Heart left ventricle (tissue), 16 donors: ENCODE measurements around the gene CDK5R1. TPM values are rescaled to one million over a fixed set of nuclear protein-coding genes. Genes with fewer than 3 reads are reported as not detected.

ENCODE experiments used
- ATAC-seq, 4 donors: fragments of 200-7000 bp; cut with Tn5 transposase; one replicate each; pipeline ENCODE4 v1.9.1; 2020 to 2022; ENCODE audit warnings: moderate library complexity in 4 of 4, mild to moderate bottlenecking in 3 of 4, moderate number of reproducible peaks in 1 of 4
- DNase-seq, 5 donors: peaks; one replicate each; pipeline ENCODE4 v3.0.0-alpha.2; 2020
- H3K27ac ChIP-seq, 12 donors: fragments of 200-600 bp; sonication (generic) in 4 of 12; one replicate each; pipeline versions ENCODE4 v1.5.0 to v1.8.0; 2016 to 2022; ENCODE audit warnings: mild to moderate bottlenecking in 2 of 12
- H3K27me3 ChIP-seq, 9 donors: fragments of 200-600 bp; sonication (generic) in 2 of 9; one replicate each; pipeline versions ENCODE4 v1.5.1 to v1.8.0; 2016 to 2022; ENCODE audit warnings: mild to moderate bottlenecking in 3 of 9
- H3K36me3 ChIP-seq, 9 donors: fragments of 200-600 bp; sonication (generic) in 2 of 9; one replicate each; pipeline versions ENCODE4 v1.5.0 to v1.8.0; 2018 to 2022; ENCODE audit warnings: mild to moderate bottlenecking in 2 of 9
- H3K4me1 ChIP-seq, 12 donors: fragments of 200-600 bp; sonication (generic) in 4 of 12; one replicate each; pipeline versions ENCODE4 v1.5.0 to v1.8.0; 2016 to 2022; ENCODE audit warnings: mild to moderate bottlenecking in 3 of 12
- H3K4me3 ChIP-seq, 12 donors: fragments of 200-600 bp; sonication (generic) in 4 of 12; one replicate each; pipeline versions ENCODE4 v1.5.0 to v1.8.0; 2017 to 2022; ENCODE audit warnings: mild to moderate bottlenecking in 9 of 12, moderate library complexity in 4 of 12
- H3K9me3 ChIP-seq, 12 donors: fragments of 200-600 bp; sonication (generic) in 4 of 12; one replicate each; pipeline versions ENCODE4 v1.5.0 to v1.8.0; 2016 to 2022; ENCODE audit warnings: mild to moderate bottlenecking in 1 of 12
- POLR2A ChIP-seq, 2 donors: fragments of 450-650 bp; IDR thresholded peaks; one replicate each; pipeline ENCODE4 v1.6.1; 2017; ENCODE audit warnings: antibody characterized with exemption in 2 of 2, mild to moderate bottlenecking in 2 of 2, moderate library complexity in 2 of 2
- WGBS, 4 donors: extraction: QIAGEN DNeasy Blood & Tissue Kit in 2 of 4; methylation state at CpG; one replicate each; pipeline versions ENCODE4 v1.1.5 to v1.1.7; 2013 to 2018; 5-methylcytosine and 5-hydroxymethylcytosine counted together
- intact Hi-C, 10 donors: fragments of 100-400 bp; cut with DNase I; formaldehyde crosslinking; loops; one replicate each; pipeline versions ENCODE4 v1.11.1 to v1.14.2; 2022
- long read RNA-seq, 3 donors: library from polyadenylated mRNA; unstranded; transcript quantifications; one replicate each; pipeline ENCODE4 v2.0.0, GENCODE V29; 2020 to 2021
- polyA plus RNA-seq, 2 donors: library from polyadenylated mRNA; stranded (reverse); fragments of 200-250 nt; gene quantifications; one replicate each; pipeline ENCODE4 v1.2.3, GENCODE V29; 2013
- total RNA-seq, 9 donors: library from RNA; depleted of rRNA in 2 of 9; stranded (reverse); fragments of >200 nt in 2 of 9; fragmentation: NEBNext Ultra II Directional in 3 of 9; extraction: Animal tissue kit (Norgen Biotek cat#: 25700) in 3 of 9; gene quantifications; one replicate each; pipeline versions ENCODE4 v1.1.0 to v1.2.4, GENCODE V29; 2016 to 2023
- TF ChIP-seq, protein P1 (sequence below), 12 donors: fragments of 200-600 bp; sonication (generic) in 4 of 12; IDR thresholded peaks; one replicate each; pipeline versions ENCODE4 v1.5.0 to v1.8.0; 2018 to 2022; ENCODE audit warnings: antibody characterized with exemption in 12 of 12, mild to moderate bottlenecking in 5 of 12
- donor health status: ischemic (EF 13 %, LVEDD 7.1; RV severe dilation, severe dysfunction).
- donor health status: healthy with polysubstance abuse.
- donor health status: DM: no; HTN: yes; CAD: no.
- donor health status: DM: no; HTN: no; CAD: no.
- donor health status: ischemic (EF 25% LVEDD 6.9; RV normal size, moderate dysfunction).
- donor health status: ischemic (EF 25% LVEDD 5.7; RV mildly dilated, moderate dysfunction).
- donor health status: healthy.
- donor health status: DM: yes; HTN: yes; CAD: no.
- donor health status: ischemic (EF 35%, LVEDD 5.7; RV mildly dilated, moderate dysfunction).
- donor health status: nonischemic (EF 11% LVEDD 7.7; RV severe dilation, severe dysfunction).
- donor health status: DM: yes; HTN: yes; CAD: no.
- donor health status: PGD.
- donor health status: ischemic (EF 29% LVEDD 5.4; RV normal size, mild dysfunction).
- donor health status: nonischemic (EF 23%, LVEDD 6.1; RV moderate dilation, normal function).

The CDK5R1 gene
- total RNA-seq (1 to 10 TPM in 8 of 9 donors, under 1 TPM in 1; 1.00 to 2.9 (median 1.5) TPM), polyA plus RNA-seq (1 to 10 TPM in 1 of 2 donors, under 1 TPM in 1; 0.57 to 2.0 TPM)
- long read RNA-seq, donor 1, partial matches to known transcripts, result 0 of 3 reads
- long read RNA-seq, donor 1, other reads (novel, unspliced or antisense), result 3 of 3 reads
- long read RNA-seq, donor 2, partial matches to known transcripts, result 0 of 3 reads
- long read RNA-seq, donor 2, other reads (novel, unspliced or antisense), result 3 of 3 reads
- long read RNA-seq, donor 3, full-length matches to known transcripts, result 2 of 5 reads
- long read RNA-seq, donor 3, partial matches to known transcripts, result 0 of 5 reads
- long read RNA-seq, donor 3, other reads (novel, unspliced or antisense), result 3 of 5 reads

DNA sequence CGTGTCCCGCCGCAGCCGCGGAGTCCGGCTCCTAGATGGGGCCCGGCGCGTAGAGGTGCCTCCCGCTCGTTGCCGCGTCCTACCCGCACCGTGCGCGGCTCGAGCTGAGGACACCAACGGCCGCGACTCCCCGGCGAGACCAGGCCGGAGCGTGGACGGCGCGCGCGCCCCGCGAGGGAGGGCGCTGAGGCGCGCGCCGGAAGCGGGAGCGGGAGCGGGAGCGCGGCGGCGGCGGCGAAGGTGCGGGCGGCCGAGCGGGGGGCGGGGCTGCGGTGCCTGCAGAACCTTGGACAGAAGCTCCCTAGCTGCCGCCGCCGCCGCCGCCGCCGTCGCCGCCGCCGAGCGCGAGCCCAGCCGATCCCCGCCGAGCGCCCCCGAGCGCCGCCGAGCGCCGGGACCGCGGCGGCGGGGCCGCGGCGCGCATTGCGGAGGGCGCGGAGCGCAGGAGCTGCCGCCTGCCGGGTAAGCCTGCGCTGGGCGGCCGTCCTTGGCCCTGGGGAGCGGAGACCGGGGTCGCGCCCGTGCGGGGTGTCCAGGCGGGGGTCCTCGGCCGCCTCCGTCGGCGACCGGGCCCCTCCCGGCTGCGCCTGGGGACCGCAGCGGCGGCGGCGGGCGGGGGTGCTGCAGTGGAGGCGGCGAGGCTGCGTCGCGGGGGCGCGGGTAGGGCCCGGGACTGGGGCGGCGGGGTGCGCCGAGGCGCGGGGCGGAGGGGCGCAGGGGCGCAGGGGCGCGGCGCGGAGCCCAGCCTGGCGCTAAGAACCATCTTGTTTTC is at the start of gene CDK5R1:
CDK5R1 (plus strand) TSS at position 293 of the 772 bp plus-strand sequence. CDS start 628 bp downstream, outside the sequence.
- TF ChIP-seq, protein P1, sequence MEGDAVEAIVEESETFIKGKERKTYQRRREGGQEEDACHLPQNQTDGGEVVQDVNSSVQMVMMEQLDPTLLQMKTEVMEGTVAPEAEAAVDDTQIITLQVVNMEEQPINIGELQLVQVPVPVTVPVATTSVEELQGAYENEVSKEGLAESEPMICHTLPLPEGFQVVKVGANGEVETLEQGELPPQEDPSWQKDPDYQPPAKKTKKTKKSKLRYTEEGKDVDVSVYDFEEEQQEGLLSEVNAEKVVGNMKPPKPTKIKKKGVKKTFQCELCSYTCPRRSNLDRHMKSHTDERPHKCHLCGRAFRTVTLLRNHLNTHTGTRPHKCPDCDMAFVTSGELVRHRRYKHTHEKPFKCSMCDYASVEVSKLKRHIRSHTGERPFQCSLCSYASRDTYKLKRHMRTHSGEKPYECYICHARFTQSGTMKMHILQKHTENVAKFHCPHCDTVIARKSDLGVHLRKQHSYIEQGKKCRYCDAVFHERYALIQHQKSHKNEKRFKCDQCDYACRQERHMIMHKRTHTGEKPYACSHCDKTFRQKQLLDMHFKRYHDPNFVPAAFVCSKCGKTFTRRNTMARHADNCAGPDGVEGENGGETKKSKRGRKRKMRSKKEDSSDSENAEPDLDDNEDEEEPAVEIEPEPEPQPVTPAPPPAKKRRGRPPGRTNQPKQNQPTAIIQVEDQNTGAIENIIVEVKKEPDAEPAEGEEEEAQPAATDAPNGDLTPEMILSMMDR (IDR thresholded peaks at IDR 0.05), result peak in 1 of 12 donors; percentile 5
- TF ChIP-seq POLR2A (IDR thresholded peaks at IDR 0.05), result no peak
- Histone ChIP-seq H3K9me3 (no peaks in the 10 kb centered on the region), H3K27ac (peak within 1 kb of the TSS; percentile 42 to 81 (median 73)), H3K4me3 (peak within 1 kb of the TSS; percentile 27 to 86 (median 60)), H3K36me3 (peaks cover 0 to 15% (median 10%) of the 10 kb centered on the region in 9 donors), H3K27me3 (no peaks in the 10 kb centered on the region), H3K4me1 (peaks cover 4 to 44% (median 27%) of the 10 kb centered on the region in 12 donors)
- intact Hi-C loops, result loop anchor here in 7 of 10 donors (5.0 to 10.0 kb wide), 7 partner anchors 35 to 265 kb away; no protein-coding TSS in a partner anchor
- 1 to 2% (median 1%) methylated on average over 28 to 135 of the region's 135 CpGs; no CpG with 5 or more reads in 1 of the 4 donors for WGBS, 4 donors
- DNase-seq, result peak; percentile 65 to 82 (median 72)
- peak in 2 of 4 donors; percentile 43 to 54 for ATAC-seq

DNA sequence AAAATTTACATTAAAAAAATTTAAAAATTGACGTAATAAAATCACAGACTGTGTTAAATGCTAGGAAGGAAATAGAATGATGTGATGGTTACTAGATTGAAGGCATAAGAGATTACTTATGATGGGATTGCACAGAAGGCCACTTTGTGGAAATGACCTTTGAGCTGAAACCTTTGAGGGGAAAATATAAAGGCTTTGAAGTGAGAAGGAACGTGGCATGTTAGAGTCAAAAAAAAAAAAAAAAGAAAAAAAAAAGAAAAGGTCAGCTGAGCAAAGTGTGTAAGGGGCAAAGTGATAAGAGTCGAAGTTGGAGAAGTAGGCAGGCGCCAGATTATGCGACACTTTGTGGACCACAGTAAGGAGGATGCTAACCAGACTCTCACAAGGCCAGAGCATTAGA is 46.1 kb upstream of the CDK5R1 start:
- DNase-seq (no peak), ATAC-seq (no peak)
- Histone ChIP-seq H3K27ac (no peak overlapping the region), H3K4me1 (peaks cover 0 to 13% (median 8%) of the 10 kb centered on the region in 12 donors), H3K9me3 (no peaks in the 10 kb centered on the region), H3K4me3 (no peak overlapping the region), H3K27me3 (no peaks in the 10 kb centered on the region), H3K36me3 (no peaks in the 10 kb centered on the region)
- 67 to 68% (median 68%) methylated on average over 5 of the region's 5 CpGs for whole genome bisulfite sequencing, 4 donors
- TF ChIP-seq POLR2A (IDR thresholded peaks at IDR 0.05), result no peak
- TF ChIP-seq, protein P1 (IDR thresholded peaks at IDR 0.05), result no peak
- intact Hi-C loops, result loop anchor here in 1 of 10 donors (10.0 kb wide), 1 partner anchor 56 kb away; no protein-coding TSS in a partner anchor

DNA sequence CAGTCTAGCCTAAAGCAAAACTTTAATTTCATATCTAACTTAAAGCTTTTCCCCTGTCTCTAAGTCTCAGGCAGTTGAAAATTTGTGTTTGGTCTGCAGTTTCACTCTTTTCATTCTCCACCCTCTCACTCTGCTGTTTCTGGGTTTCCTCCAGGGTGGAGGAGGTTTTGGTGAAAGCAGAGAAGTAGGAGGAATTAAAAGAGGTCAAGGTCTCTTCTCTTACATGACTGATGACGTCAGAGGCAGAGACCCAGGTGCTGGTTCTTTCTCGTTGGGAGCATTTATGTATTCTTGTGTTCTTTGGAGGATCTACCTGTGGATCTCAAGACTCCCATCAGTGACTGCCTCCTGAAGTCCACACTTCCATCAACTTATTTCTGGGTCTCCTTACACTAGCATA is 44.9 kb upstream of the CDK5R1 start:
- intact Hi-C loops, result loop anchor here in 1 of 10 donors (10.0 kb wide), 1 partner anchor 57 kb away; no protein-coding TSS in a partner anchor
- TF ChIP-seq, protein P1 (IDR thresholded peaks at IDR 0.05), result no peak
- no peak for TF ChIP-seq POLR2A (IDR thresholded peaks at IDR 0.05)
- 65 to 78% (median 70%) methylated on average over 2 of the region's 2 CpGs for WGBS, 4 donors

More for the DNA sequence above, 44.9 kb upstream of the CDK5R1 start:
- Histone ChIP-seq H3K27me3 (no peaks in the 10 kb centered on the region), H3K4me3 (no peak overlapping the region), H3K4me1 (peaks cover 0 to 24% (median 17%) of the 10 kb centered on the region in 12 donors), H3K27ac (no peak overlapping the region), H3K36me3 (peaks cover 0 to 4% (median 1%) of the 10 kb centered on the region in 9 donors), H3K9me3 (no peaks in the 10 kb centered on the region)
- ATAC-seq, result no peak
- no peak for DNase-seq
